ENCODE data around the gene NUDC. TPM values are rescaled to one million over a fixed set of nuclear protein-coding genes. Genes with fewer than 3 reads are reported as not detected.

The NUDC gene
- total and polyA plus RNA-seq, 9 of the 15 experiments (the other 6 are each of a cell fraction or from before 2014, with no cell fraction given), result 9.8 to 234 (median 149) TPM

- TF ChIP-seq CTCF (IDR thresholded peaks at IDR 0.05 in 2 of 3, conservative IDR thresholded peaks at IDR 0.05 in 1 of 3; ENCODE audit: insufficient read depth in 2 of 3, low read depth in 1 of 3, low read length in 3 of 3), result peak in 2 of 3 experiments; percentile 49 to 55; a peak in 2 of 6 replicates
- no peak for TF ChIP-seq USF2 (CRISPR knock-in tag; IDR thresholded peaks at IDR 0.05)
- TF ChIP-seq CTCFL (IDR thresholded peaks at IDR 0.05; ENCODE audit: borderline replicate concordance, insufficient read depth, low read depth, low read length, poor library complexity, severe bottlenecking), result peak; percentile 29
- TF ChIP-seq TFAM (CRISPR knock-in tag; conservative IDR thresholded peaks at IDR 0.05), result no peak
- TF ChIP-seq ZNF507 (tag; conservative IDR thresholded peaks at IDR 0.05), result no peak
- TF ChIP-seq RAD21 (CRISPR knock-in tag; conservative IDR thresholded peaks at IDR 0.05 in 1 of 2, IDR thresholded peaks at IDR 0.05 in 1 of 2), result 0 out of 4 replicates have a peak, but pooled peaks of 1 of the 2 experiments have one; percentile 14
- TF ChIP-seq ZNF584 (CRISPR knock-in tag; IDR thresholded peaks at IDR 0.05; ENCODE audit: low read depth), result no peak
- TF ChIP-seq MNT (conservative IDR thresholded peaks at IDR 0.05), result no peak
Observed at GRCh38 chr1:26887125-26887524, 34.4 kb upstream of the NUDC start (continued).
